Brain microvascular endothelial cell (primary cell): Measurements from ENCODE around the gene PAPSS2.
A peak's percentile ranks its signal among the peaks of the same experiment; 100 is the strongest.

ENCODE experiments used
- DNase-seq: peaks from one replicate; pipeline ENCODE4 v3.0.0-alpha.2; 2020
- H3K27ac ChIP-seq: fragments of 250-450 bp; sonication (Bioruptor Pico); 2 replicates; pipeline ENCODE4 v1.5.1; 2020; ENCODE audit warnings: mild to moderate bottlenecking, moderate library complexity
- H3K27me3 ChIP-seq: fragments of 250-450 bp; sonication (Bioruptor Pico); replicated peaks from 2 replicates; pipeline ENCODE4 v1.5.1; 2020; ENCODE audit warnings: mild to moderate bottlenecking
- H3K36me3 ChIP-seq: fragments of 250-450 bp; sonication (Bioruptor Pico); replicated peaks from 2 replicates; pipeline ENCODE4 v1.5.1; 2020; ENCODE audit warnings: mild to moderate bottlenecking
- H3K4me3 ChIP-seq: 2 replicates; pipeline ENCODE4 v1.5.1; 2011; ENCODE audit warnings: low read depth, mild to moderate bottlenecking, control low read depth, low read length, moderate library complexity
- in situ Hi-C: cut with HindIII; loops from 2 replicates; pipeline ENCODE4 v1.10.0; 2017; ENCODE audit warnings: low sequenced_read_pairs, low pct_ligation_motif_present
- TF ChIP-seq, protein P1 (sequence below): IDR thresholded peaks from 2 replicates; pipeline ENCODE4 v1.5.1; 2011; ENCODE audit warnings: low read depth, mild to moderate bottlenecking, moderate library complexity, low read length, control low read depth, inconsistent platforms; ENCODE audit errors: missing control alignments

Gene PAPSS2

DNA sequence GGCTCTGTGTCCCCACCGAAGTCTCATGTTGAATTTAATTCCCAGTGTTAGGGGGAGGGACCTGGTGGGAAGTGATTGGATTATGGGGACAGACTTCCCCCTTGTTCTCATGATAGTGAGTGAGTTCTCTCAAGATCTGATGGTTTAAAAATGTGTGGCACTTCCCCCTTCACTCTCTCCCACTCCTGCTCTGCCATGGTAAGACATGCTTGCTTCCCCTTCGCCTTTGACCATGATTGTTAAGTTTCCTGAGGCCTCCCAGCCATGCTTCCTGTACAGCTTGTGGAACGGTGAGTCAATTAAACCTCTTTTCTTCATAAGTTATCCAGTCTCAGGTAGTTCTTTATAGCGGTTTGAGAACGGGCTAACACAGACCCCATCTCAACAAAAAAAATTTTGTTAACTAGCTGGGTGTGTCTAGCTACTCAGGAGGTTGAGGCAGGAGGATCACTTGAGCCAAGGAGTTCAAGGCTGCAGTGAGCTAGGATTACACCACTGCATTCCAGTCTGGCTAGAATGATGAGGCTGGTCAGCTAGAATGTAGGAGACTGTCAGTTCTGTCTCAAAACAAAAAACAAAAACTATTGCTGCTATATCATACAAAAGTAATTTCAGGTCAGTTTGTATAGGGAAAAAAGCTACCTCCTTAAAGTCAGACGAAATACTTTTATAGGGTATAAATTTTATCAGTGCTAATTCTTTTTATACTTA is 100.7 kb downstream of the PAPSS2 start:
- TF ChIP-seq, protein P1, sequence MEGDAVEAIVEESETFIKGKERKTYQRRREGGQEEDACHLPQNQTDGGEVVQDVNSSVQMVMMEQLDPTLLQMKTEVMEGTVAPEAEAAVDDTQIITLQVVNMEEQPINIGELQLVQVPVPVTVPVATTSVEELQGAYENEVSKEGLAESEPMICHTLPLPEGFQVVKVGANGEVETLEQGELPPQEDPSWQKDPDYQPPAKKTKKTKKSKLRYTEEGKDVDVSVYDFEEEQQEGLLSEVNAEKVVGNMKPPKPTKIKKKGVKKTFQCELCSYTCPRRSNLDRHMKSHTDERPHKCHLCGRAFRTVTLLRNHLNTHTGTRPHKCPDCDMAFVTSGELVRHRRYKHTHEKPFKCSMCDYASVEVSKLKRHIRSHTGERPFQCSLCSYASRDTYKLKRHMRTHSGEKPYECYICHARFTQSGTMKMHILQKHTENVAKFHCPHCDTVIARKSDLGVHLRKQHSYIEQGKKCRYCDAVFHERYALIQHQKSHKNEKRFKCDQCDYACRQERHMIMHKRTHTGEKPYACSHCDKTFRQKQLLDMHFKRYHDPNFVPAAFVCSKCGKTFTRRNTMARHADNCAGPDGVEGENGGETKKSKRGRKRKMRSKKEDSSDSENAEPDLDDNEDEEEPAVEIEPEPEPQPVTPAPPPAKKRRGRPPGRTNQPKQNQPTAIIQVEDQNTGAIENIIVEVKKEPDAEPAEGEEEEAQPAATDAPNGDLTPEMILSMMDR, result no peak
- Histone ChIP-seq H3K36me3 (peaks cover 4% of the 10 kb centered on the region), H3K4me3 (no peak overlapping the region), H3K27me3 (no peaks in the 10 kb centered on the region), H3K27ac (no peak overlapping the region)
- in situ Hi-C loops, result no loop called here
- peak; percentile 40 for DNase-seq

DNA sequence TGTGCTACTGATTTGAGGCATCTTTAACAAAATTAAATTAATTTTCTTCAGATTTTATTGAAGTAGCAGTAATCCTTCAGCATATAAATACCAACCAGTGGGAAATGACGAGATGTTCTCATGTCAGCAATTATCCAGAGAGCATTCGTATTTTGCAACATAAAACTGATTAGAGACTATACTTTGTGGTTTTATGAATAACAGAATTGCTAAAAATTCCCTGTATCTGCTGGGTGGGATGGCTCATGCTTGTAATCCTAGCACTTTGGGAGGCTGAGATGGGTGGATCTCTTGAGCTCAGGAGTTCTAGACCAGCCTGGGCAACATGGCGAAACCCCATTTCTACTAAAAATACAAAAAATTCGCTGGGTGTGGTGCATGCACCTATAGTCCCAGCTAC is 101.5 kb downstream of the PAPSS2 start:
- H3K27ac ChIP-seq, result no peak overlapping the region

DNA sequence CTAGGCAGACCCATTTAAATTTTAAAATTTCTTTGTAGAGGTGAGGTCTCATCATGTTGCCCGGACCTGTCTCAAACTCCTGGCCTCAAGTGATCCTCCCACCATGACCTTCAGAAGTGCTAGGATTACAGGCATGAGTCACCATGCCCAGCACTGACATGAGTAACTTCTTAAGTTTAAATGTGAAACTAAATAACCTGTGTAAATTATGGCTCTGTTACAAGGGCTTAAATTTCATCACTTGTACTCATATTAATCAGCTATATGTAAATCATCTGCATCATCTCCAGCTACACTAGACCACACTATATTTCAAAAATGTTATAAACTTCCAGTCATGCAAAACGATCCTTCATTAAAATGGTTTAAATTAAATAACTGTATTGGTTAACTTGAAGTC is 102.2 kb downstream of the PAPSS2 start:
- no peak overlapping the region for H3K4me3 ChIP-seq
- in situ Hi-C loops, result no loop called here
- TF ChIP-seq, protein P1, result no peak
- peaks cover 8% of the 10 kb centered on the region for H3K36me3 ChIP-seq
- DNase-seq, result peak; percentile 66
- H3K27ac ChIP-seq, result peak overlapping the region; percentile 17
- H3K27me3 ChIP-seq, result no peaks in the 10 kb centered on the region

More for the DNA sequence above, 101.5 kb downstream of the PAPSS2 start:
- Histone ChIP-seq H3K4me3 (no peak overlapping the region), H3K36me3 (peaks cover 8% of the 10 kb centered on the region), H3K27me3 (no peaks in the 10 kb centered on the region)
- in situ Hi-C loops, result no loop called here
- TF ChIP-seq, protein P1, result no peak
- DNase-seq, result no peak

DNA sequence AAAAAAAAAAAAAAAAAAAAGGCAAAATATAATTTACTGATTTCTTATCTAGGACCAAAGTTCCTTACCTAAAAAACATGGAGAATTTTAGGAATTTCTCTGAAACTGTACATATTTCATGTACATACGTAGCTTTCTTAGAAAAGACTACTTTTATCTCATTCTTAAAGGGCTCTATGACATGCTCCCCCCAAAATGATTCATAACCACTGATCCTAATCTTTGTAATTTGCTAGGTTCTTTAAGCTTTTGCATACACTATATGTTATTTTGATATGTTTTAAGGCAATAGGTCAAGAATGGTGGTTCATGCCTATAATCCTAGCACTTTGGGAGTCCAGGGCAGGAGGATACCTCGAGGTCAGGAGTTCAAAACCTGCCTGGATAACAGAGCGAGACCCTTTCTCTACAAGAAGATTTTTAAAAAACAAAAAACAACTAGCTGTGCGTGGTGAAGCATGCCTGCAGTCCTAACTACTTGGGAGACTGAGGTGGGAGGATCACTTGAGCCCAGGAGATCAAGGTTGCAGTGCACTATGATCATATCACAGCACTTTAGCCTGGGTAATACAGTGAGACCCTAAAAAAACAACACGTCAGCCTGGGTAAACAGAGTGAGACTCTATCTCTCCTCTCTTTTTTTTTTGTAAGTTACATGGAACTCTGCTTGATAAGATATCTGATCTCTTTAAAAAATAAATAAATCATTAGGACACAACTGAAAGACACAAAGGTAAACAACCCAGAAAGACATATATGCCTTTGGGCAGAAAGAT is 103.6 kb downstream of the PAPSS2 start:
- no peak overlapping the region for H3K4me3 ChIP-seq
- in situ Hi-C loops, result no loop called here
- H3K36me3 ChIP-seq, result peaks cover 8% of the 10 kb centered on the region
- DNase-seq, result no peak
- TF ChIP-seq, protein P1, result no peak
- H3K27me3 ChIP-seq, result no peaks in the 10 kb centered on the region
- no peak overlapping the region for H3K27ac ChIP-seq

DNA sequence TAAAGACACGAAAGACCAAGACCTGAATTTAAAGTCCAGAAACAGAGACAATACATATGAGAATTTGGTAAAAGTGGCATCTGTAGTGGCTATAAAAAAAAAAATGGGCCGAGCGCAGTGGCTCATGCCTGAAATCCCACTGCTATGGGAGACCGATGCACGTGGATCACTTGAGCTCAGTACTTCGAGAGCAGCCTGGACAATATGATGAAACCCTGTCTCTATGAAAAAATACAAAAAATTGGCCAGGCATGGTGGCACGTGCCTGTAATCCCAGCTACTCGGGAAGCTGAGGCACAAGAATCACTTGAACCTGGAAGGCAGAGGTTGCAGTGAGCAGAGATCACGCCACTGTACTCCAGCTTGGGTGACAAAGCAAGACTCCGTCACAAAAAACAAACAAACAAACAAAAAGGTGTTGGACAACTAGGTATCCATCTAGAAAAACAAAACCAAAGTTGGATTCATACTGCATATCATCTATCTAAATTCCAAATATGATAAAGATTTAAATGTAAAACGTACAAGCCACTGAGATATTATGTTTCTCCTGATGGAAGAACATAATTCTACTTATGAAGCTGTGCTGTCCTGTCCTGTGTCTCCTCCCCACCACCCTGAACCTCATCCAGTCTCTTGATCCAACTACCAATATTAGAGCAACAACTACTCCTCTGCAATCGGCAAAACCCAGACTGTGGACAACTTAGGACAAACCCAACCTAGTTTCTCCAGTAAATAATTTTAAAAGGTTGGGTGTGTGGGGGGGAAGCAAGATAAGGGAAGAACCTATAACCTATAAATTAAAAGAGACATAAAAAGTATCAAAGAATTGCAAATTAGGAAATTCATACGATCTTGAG is 104.6 kb downstream of the PAPSS2 start:
- H3K36me3 ChIP-seq, result peaks cover 8% of the 10 kb centered on the region
- TF ChIP-seq, protein P1, result no peak
- no peak for DNase-seq
- H3K27ac ChIP-seq, result no peak overlapping the region
- no peaks in the 10 kb centered on the region for H3K27me3 ChIP-seq
- in situ Hi-C loops, result no loop called here
- no peak overlapping the region for H3K4me3 ChIP-seq
